ENCODE results near the gene ZNF442.
"Not testable (repeated sequence)": the region's sequence is repeated elsewhere in the genome, so short reads cannot be mapped to it uniquely, and the experiment has no call there.

ZNF442 gene

GRCh38 chr19:12325690-12326089 lies 39.8 kb downstream of the ZNF442 start:
- DNase-seq: no peak

GRCh38 chr19:12318782-12319413 lies 46.6 kb downstream of the ZNF442 start:
- DNase-seq: no peak

GRCh38 chr19:12314553-12314952 lies 50.9 kb downstream of the ZNF442 start:
- DNase-seq: no peak

GRCh38 chr19:12308891-12309290 lies 56.6 kb downstream of the ZNF442 start:
- DNase-seq: not testable (repeated sequence)

All from activated CD4-positive, alpha-beta T cell treated with anti-CD3 and anti-CD28 coated beads for 1 hour (primary cell).